Panc1 (cell line): ENCODE results near the gene ALOXE3. TPM values are rescaled to one million over a fixed set of nuclear protein-coding genes. Genes with fewer than 3 reads are reported as not detected.
A peak's percentile ranks its signal among the peaks of the same experiment; 100 is the strongest.

Experiments used
- ATAC-seq: fragments of 200-7000 bp; cut with Tn5 transposase; 2 replicates; pipeline ENCODE4 v1.9.1; 2020; ENCODE audit warnings: mild to moderate bottlenecking, moderate library complexity
- BruUV-seq: library from RNA; stranded (reverse); fragments of 400-500 nt; replicated peaks from 2 replicates; lab custom pipeline; 2021; lab: Mats Ljungman, UMichigan
- CTCF ChIA-PET: fragments of 300-600 bp; sonication (Branson Sonifier 250); formaldehyde crosslinking; loops from one replicate; lab custom pipeline; 2022; ENCODE audit warnings: antibody characterized with exemption; lab: Charles Lee
- POLR2A ChIA-PET: fragments of 300-600 bp; sonication (Branson Sonifier 250); formaldehyde crosslinking; loops from one replicate; lab custom pipeline; 2022; ENCODE audit warnings: antibody characterized with exemption; lab: Charles Lee
- DNase-seq: peaks from one replicate; pipeline ENCODE4 v3.0.0-alpha.2; 2010; ENCODE audit warnings: low read depth, low spot score
- H3K27ac ChIP-seq: 2 replicates; pipeline ENCODE4 v1.5.1; 2011; ENCODE audit warnings: mild to moderate bottlenecking, low read length, inconsistent platforms
- H3K27me3 ChIP-seq: fragments of 200-500 bp; sonication (Bioruptor generic); 2 replicates; pipeline ENCODE4 v1.6.0; 2014; ENCODE audit warnings: low read length, inconsistent platforms; ENCODE audit not compliant: control insufficient read depth, insufficient read depth
- H3K36me3 ChIP-seq: fragments of 200-500 bp; sonication (Bioruptor generic); 2 replicates; pipeline ENCODE4 v1.5.1; 2014; ENCODE audit warnings: inconsistent platforms, mild to moderate bottlenecking, low read length, moderate library complexity; ENCODE audit not compliant: control insufficient read depth, insufficient read depth
- H3K4me1 ChIP-seq: 2 replicates; pipeline ENCODE4 v1.5.1; 2011; ENCODE audit warnings: inconsistent platforms, mild to moderate bottlenecking, low read length, moderate library complexity; ENCODE audit not compliant: control insufficient read depth, insufficient read depth
- H3K4me3 ChIP-seq, 2 experiments: 2 replicates each; pipeline ENCODE4 v1.5.1; 2011 to 2012; ENCODE audit warnings: low read depth in 2 of 2, low read length in 2 of 2, mild to moderate bottlenecking in 2 of 2, inconsistent platforms in 1 of 2, moderate library complexity in 1 of 2
- H3K9me3 ChIP-seq: fragments of 200-500 bp; sonication (Bioruptor generic); 2 replicates; pipeline ENCODE4 v1.5.1; 2014; ENCODE audit warnings: low read depth, mild to moderate bottlenecking, inconsistent platforms, low read length, moderate library complexity; ENCODE audit not compliant: control insufficient read depth, insufficient read depth
- CTCF ChIP-seq: fragments of 450-650 bp; IDR thresholded peaks from 2 replicates; pipeline ENCODE4 v1.5.1; 2017; ENCODE audit warnings: mild to moderate bottlenecking
- POLR2AphosphoS5 ChIP-seq: IDR thresholded peaks from 2 replicates; pipeline ENCODE4 v1.6.1; 2012; ENCODE audit warnings: mild to moderate bottlenecking, low read depth, low read length, moderate library complexity
- SIN3A ChIP-seq: IDR thresholded peaks from 2 replicates; pipeline ENCODE4 v1.6.1; 2012; ENCODE audit warnings: low read depth, mild to moderate bottlenecking, low read length, moderate library complexity, borderline replicate concordance; ENCODE audit not compliant: insufficient read depth
- TCF7L2 ChIP-seq: IDR thresholded peaks from 2 replicates; pipeline ENCODE4 v1.6.1; 2011; ENCODE audit warnings: mild to moderate bottlenecking, low read depth, low read length, inconsistent platforms
- in situ Hi-C: cut with HindIII; loops from 2 replicates; pipeline ENCODE4 v1.10.0; 2016; ENCODE audit warnings: low sequenced_read_pairs, low pct_unique_long_range_greater_than_20kb
- intact Hi-C: fragments of 100-400 bp; cut with micrococcal nuclease; formaldehyde crosslinking; loops from one replicate; pipeline ENCODE4 v1.10.0; 2022; ENCODE audit not compliant: unreplicated experiment
- total RNA-seq: library from RNA; stranded (reverse); gene quantifications from one replicate; pipeline ENCODE4 v1.2.1, GENCODE V29; 2021; ENCODE audit not compliant: unreplicated experiment
- TF ChIP-seq, protein P1 (sequence below), 2 experiments: IDR thresholded peaks; 2 replicates each; pipeline ENCODE4 v1.6.1; 2011 to 2012; ENCODE audit warnings: low read depth in 2 of 2, control low read depth in 1 of 2, low read length in 1 of 2, mild to moderate bottlenecking in 1 of 2, moderate library complexity in 1 of 2; ENCODE audit not compliant: insufficient read depth in 1 of 2

ALOXE3 gene
- total RNA-seq, 1 experiment from 2014 or later, result 0.46 TPM

DNA sequence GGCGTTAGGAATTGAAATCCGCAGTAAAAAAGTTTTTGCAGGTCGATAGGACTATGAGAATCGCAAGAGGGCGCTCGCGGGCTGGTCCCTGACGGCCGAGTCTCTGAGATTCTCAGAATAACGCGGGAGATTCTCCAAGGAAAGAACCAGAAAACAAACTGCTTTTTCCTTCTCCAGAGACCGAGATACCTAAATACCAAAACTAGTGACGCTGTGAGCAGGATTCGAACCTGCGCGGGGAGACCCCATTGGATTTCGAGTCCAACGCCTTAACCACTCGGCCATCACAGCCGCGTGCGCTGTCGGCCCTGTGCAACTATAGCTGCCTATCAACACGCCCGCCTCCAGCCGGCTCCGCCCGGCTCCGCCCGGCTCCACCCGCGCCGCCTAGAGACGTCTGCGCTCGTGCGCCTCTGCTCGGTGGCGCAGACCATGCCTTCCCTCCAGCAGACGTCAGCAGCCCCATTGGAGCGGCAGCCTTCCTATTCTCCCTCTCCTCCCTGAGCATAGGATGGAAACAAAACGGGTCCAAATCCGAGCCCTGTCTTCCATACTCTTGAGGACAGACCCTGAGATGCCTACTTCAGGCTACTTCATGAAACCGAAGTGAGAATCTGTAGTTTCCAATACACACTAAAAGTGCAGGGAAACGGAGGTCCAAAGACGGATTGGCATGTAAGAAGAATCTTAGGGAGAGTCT is 20.5 kb upstream of the ALOXE3 start:
- Histone ChIP-seq H3K36me3 (no peaks in the 10 kb centered on the region), H3K4me3 (peak overlapping the region; percentile 65 to 92), H3K27me3 (no peaks in the 10 kb centered on the region), H3K27ac (peak overlapping the region; percentile 85), H3K9me3 (no peaks in the 10 kb centered on the region), H3K4me1 (no peaks in the 10 kb centered on the region)
- in situ Hi-C loops, result no loop called here
- DNase-seq (peak; percentile 98), ATAC-seq (peak; percentile 94)
- intact Hi-C loops, result no loop called here
- ChIA-PET CTCF (no interaction called here), POLR2A (no interaction called here)
- TF ChIP-seq, protein P1, sequence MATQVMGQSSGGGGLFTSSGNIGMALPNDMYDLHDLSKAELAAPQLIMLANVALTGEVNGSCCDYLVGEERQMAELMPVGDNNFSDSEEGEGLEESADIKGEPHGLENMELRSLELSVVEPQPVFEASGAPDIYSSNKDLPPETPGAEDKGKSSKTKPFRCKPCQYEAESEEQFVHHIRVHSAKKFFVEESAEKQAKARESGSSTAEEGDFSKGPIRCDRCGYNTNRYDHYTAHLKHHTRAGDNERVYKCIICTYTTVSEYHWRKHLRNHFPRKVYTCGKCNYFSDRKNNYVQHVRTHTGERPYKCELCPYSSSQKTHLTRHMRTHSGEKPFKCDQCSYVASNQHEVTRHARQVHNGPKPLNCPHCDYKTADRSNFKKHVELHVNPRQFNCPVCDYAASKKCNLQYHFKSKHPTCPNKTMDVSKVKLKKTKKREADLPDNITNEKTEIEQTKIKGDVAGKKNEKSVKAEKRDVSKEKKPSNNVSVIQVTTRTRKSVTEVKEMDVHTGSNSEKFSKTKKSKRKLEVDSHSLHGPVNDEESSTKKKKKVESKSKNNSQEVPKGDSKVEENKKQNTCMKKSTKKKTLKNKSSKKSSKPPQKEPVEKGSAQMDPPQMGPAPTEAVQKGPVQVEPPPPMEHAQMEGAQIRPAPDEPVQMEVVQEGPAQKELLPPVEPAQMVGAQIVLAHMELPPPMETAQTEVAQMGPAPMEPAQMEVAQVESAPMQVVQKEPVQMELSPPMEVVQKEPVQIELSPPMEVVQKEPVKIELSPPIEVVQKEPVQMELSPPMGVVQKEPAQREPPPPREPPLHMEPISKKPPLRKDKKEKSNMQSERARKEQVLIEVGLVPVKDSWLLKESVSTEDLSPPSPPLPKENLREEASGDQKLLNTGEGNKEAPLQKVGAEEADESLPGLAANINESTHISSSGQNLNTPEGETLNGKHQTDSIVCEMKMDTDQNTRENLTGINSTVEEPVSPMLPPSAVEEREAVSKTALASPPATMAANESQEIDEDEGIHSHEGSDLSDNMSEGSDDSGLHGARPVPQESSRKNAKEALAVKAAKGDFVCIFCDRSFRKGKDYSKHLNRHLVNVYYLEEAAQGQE (IDR thresholded peaks at IDR 0.05; ENCODE audit: insufficient read depth in 1 of 2, low read depth in 2 of 2, low read length in 1 of 2), result peak in 1 of 2 experiments; percentile 32; a peak in 1 of 4 replicates
- TF ChIP-seq POLR2AphosphoS5, result peak; percentile 72; the same call in 1 of the 2 replicates
- no peak for TF ChIP-seq TCF7L2
- no peak for TF ChIP-seq SIN3A
- TF ChIP-seq CTCF, result peak; percentile 94
- no TSS peak for BruUV-seq

GRCh38 chr17:8138374-8138671 is 20.0 kb upstream of the ALOXE3 start:
- no peaks in the 10 kb centered on the region; the same call in 1 of the 2 replicates for H3K4me1 ChIP-seq
- no peak for DNase-seq
- no peaks in the 10 kb centered on the region for H3K36me3 ChIP-seq
- H3K4me3 ChIP-seq, result peak overlapping the region; percentile 54 to 83
- ChIA-PET CTCF (interaction anchor here (0.9 kb wide), 1 partner anchor 19 kb away, joined by 7 read pairs; no protein-coding TSS in a partner anchor), POLR2A (interaction anchor here (0.5 to 1.1 kb wide), 3 partner anchors 19 to 60 kb away, joined by 3 to 7 read pairs (median 3); no protein-coding TSS in a partner anchor)
- in situ Hi-C loops, result no loop called here
- H3K27ac ChIP-seq, result peak overlapping the region; percentile 81
- no peaks in the 10 kb centered on the region for H3K9me3 ChIP-seq
- ATAC-seq, result no peak; the same call in 1 of the 2 replicates
- intact Hi-C loops, result no loop called here
- TF ChIP-seq TCF7L2, result no peak
- TF ChIP-seq CTCF, result no peak
- TF ChIP-seq POLR2AphosphoS5, result no peak
- TF ChIP-seq, protein P1 (IDR thresholded peaks at IDR 0.05; ENCODE audit: insufficient read depth in 1 of 2, low read depth in 2 of 2, low read length in 1 of 2), result no peak
- no peak for TF ChIP-seq SIN3A
- no peaks in the 10 kb centered on the region for H3K27me3 ChIP-seq
- BruUV-seq, result no TSS peak
